Astrocyte (in vitro differentiated cells and primary cell): ENCODE results near the gene SMYD1. TPM values are rescaled to one million over a fixed set of nuclear protein-coding genes. Genes with fewer than 3 reads are reported as not detected.

Experiments used
- DNase-seq: peaks from one replicate; pipeline ENCODE4 v3.0.0-alpha.2; 2010; ENCODE audit warnings: low read depth
- FAIRE-seq: peaks from 2 replicates; lab custom pipeline; 2011; peaks lifted over from hg19 to GRCh38; lab: Jason Lieb, UNC
- H2AFZ ChIP-seq: 2 replicates; pipeline ENCODE4 v1.6.0; 2012; ENCODE audit warnings: low read depth, low read length, inconsistent platforms
- H3K27ac ChIP-seq: 2 replicates; pipeline ENCODE4 v1.5.1; 2011; ENCODE audit warnings: low read depth, low read length, inconsistent platforms
- H3K27me3 ChIP-seq: 2 replicates; pipeline ENCODE4 v1.6.0; 2011; ENCODE audit warnings: low read length, inconsistent platforms; ENCODE audit not compliant: insufficient read depth
- H3K36me3 ChIP-seq: 2 replicates; pipeline ENCODE4 v1.5.1; 2011; ENCODE audit warnings: low read length, inconsistent platforms; ENCODE audit not compliant: insufficient read depth
- H3K4me1 ChIP-seq: 2 replicates; pipeline ENCODE4 v1.5.1; 2011; ENCODE audit warnings: low read length, inconsistent platforms; ENCODE audit not compliant: insufficient read depth
- H3K4me2 ChIP-seq: 2 replicates; pipeline ENCODE4 v1.6.0; 2012; ENCODE audit warnings: low read length, inconsistent platforms
- H3K4me3 ChIP-seq: 2 replicates; pipeline ENCODE4 v1.5.1; 2011; ENCODE audit warnings: low read depth, mild to moderate bottlenecking, low read length, inconsistent platforms; ENCODE audit not compliant: insufficient read depth
- H3K79me2 ChIP-seq: 2 replicates; pipeline ENCODE4 v1.6.0; 2012; ENCODE audit warnings: mild to moderate bottlenecking, low read length, inconsistent platforms; ENCODE audit not compliant: insufficient read depth
- H3K9ac ChIP-seq: 2 replicates; pipeline ENCODE4 v1.6.0; 2012; ENCODE audit warnings: mild to moderate bottlenecking, low read length, inconsistent platforms
- H3K9me3 ChIP-seq: 2 replicates; pipeline ENCODE4 v1.5.1; 2012; ENCODE audit warnings: low read depth, mild to moderate bottlenecking, low read length, inconsistent platforms; ENCODE audit not compliant: insufficient read depth
- H4K20me1 ChIP-seq: 2 replicates; pipeline ENCODE4 v1.6.0; 2012; ENCODE audit warnings: low read length, inconsistent platforms; ENCODE audit not compliant: insufficient read depth
- H3K27ac Mint-ChIP-seq: one replicate; pipeline ENCODE4 v1.8.0; 2021; ENCODE audit warnings: mild to moderate bottlenecking, mixed read lengths; ENCODE audit not compliant: unreplicated experiment
- H3K27me3 Mint-ChIP-seq: one replicate; pipeline ENCODE4 v1.8.0; 2021; ENCODE audit warnings: low read depth, mixed read lengths; ENCODE audit not compliant: unreplicated experiment
- H3K36me3 Mint-ChIP-seq: one replicate; pipeline ENCODE4 v1.8.0; 2021; ENCODE audit warnings: low read depth, mixed read lengths; ENCODE audit not compliant: unreplicated experiment
- H3K4me1 Mint-ChIP-seq: one replicate; pipeline ENCODE4 v1.8.0; 2021; ENCODE audit warnings: low read depth, mixed read lengths; ENCODE audit not compliant: unreplicated experiment
- H3K4me3 Mint-ChIP-seq: one replicate; pipeline ENCODE4 v1.8.0; 2021; ENCODE audit warnings: mild to moderate bottlenecking, moderate library complexity, mixed read lengths; ENCODE audit not compliant: unreplicated experiment
- H3K9me3 Mint-ChIP-seq: one replicate; pipeline ENCODE4 v1.8.0; 2021; ENCODE audit warnings: mild to moderate bottlenecking, mixed read lengths; ENCODE audit not compliant: unreplicated experiment
- CTCF ChIP-seq: IDR thresholded peaks from 2 replicates; pipeline ENCODE4 v1.5.1; 2011; ENCODE audit warnings: low read depth, mild to moderate bottlenecking, inconsistent platforms, low read length, moderate library complexity; ENCODE audit not compliant: insufficient read depth
- EZH2 ChIP-seq: IDR thresholded peaks from 2 replicates; pipeline ENCODE4 v1.6.1; 2012; ENCODE audit warnings: mild to moderate bottlenecking, low read length, inconsistent platforms; ENCODE audit not compliant: insufficient read depth
- total RNA-seq: library from RNA; stranded (reverse); gene quantifications from 2 replicates; pipeline ENCODE4 v1.2.1, GENCODE V29; 2021

The SMYD1 gene
- total RNA-seq, 1 donor from 2014 or later: not detected

- no peaks in the 10 kb centered on the region for H3K9me3 ChIP-seq
- no peaks in the 10 kb centered on the region for H3K27me3 ChIP-seq
- peaks cover 2% of the 10 kb centered on the region for H3K36me3 Mint-ChIP-seq
- no peak overlapping the region for H3K27ac Mint-ChIP-seq
- peaks cover 12% of the 10 kb centered on the region for H3K4me1 ChIP-seq
- no peak overlapping the region for H3K4me3 Mint-ChIP-seq
- H3K27ac ChIP-seq: no peak overlapping the region
- peaks cover 11% of the 10 kb centered on the region for H3K79me2 ChIP-seq
- H3K27me3 Mint-ChIP-seq: no peaks in the 10 kb centered on the region
- no peaks in the 10 kb centered on the region for H3K9me3 Mint-ChIP-seq
- no peak overlapping the region for H3K4me2 ChIP-seq
- H3K4me1 Mint-ChIP-seq: peaks cover 29% of the 10 kb centered on the region
- no peak overlapping the region for H3K9ac ChIP-seq
- FAIRE-seq (no peak), DNase-seq (no peak)
- peaks cover 8% of the 10 kb centered on the region for H3K36me3 ChIP-seq
- no peaks in the 10 kb centered on the region for H4K20me1 ChIP-seq
- TF ChIP-seq CTCF: no peak
- TF ChIP-seq EZH2: no peak
- H2AFZ ChIP-seq: no peak overlapping the region
- H3K4me3 ChIP-seq: no peak overlapping the region
Observed at GRCh38 chr2:88036182-88036581, 31.4 kb upstream of the SMYD1 start.

- H3K27me3 Mint-ChIP-seq: no peaks in the 10 kb centered on the region
- H3K9me3 Mint-ChIP-seq: no peaks in the 10 kb centered on the region
- H3K9me3 ChIP-seq: no peaks in the 10 kb centered on the region
- no peak overlapping the region for H3K4me2 ChIP-seq
- H4K20me1 ChIP-seq: no peaks in the 10 kb centered on the region
- H3K4me1 ChIP-seq: peaks cover 12% of the 10 kb centered on the region
- DNase-seq (no peak), FAIRE-seq (no peak)
- H3K27me3 ChIP-seq: no peaks in the 10 kb centered on the region
- no peak overlapping the region for H3K27ac ChIP-seq
- peaks cover 34% of the 10 kb centered on the region for H3K4me1 Mint-ChIP-seq
- peaks cover 11% of the 10 kb centered on the region for H3K79me2 ChIP-seq
- no peak overlapping the region for H3K9ac ChIP-seq
- TF ChIP-seq EZH2: no peak
- TF ChIP-seq CTCF: no peak
- no peak overlapping the region for H3K27ac Mint-ChIP-seq
- no peak overlapping the region for H3K4me3 ChIP-seq
- H3K36me3 ChIP-seq: peaks cover 8% of the 10 kb centered on the region
- H2AFZ ChIP-seq: no peak overlapping the region
- H3K36me3 Mint-ChIP-seq: peaks cover 2% of the 10 kb centered on the region
- no peak overlapping the region for H3K4me3 Mint-ChIP-seq
Observed at GRCh38 chr2:88036606-88037005, 31.0 kb upstream of the SMYD1 start.

GRCh38 chr2:88038263-88039105 lies 29.1 kb upstream of the SMYD1 start:
- peaks cover 47% of the 10 kb centered on the region for H3K4me1 Mint-ChIP-seq
- H4K20me1 ChIP-seq: no peaks in the 10 kb centered on the region
- H3K4me2 ChIP-seq: peak overlapping the region; percentile 39
- H3K27ac ChIP-seq: peak overlapping the region; percentile 83
- H3K4me3 ChIP-seq: no peak overlapping the region
- FAIRE-seq (peak; percentile 95), DNase-seq (peak; percentile 93)
- no peaks in the 10 kb centered on the region for H3K9me3 ChIP-seq
- no peak overlapping the region for H3K4me3 Mint-ChIP-seq
- TF ChIP-seq EZH2: no peak
- no peak for TF ChIP-seq CTCF
- H2AFZ ChIP-seq: no peak overlapping the region
- H3K27ac Mint-ChIP-seq: peak overlapping the region; percentile 98
- H3K4me1 ChIP-seq: peaks cover 12% of the 10 kb centered on the region
- H3K36me3 ChIP-seq: no peaks in the 10 kb centered on the region
- H3K9ac ChIP-seq: peak overlapping the region; percentile 40
- no peaks in the 10 kb centered on the region for H3K27me3 Mint-ChIP-seq
- peaks cover 2% of the 10 kb centered on the region for H3K36me3 Mint-ChIP-seq
- no peaks in the 10 kb centered on the region for H3K27me3 ChIP-seq
- peaks cover 17% of the 10 kb centered on the region for H3K79me2 ChIP-seq
- no peaks in the 10 kb centered on the region for H3K9me3 Mint-ChIP-seq
